Muscle of arm (tissue), 12 donors: ENCODE results near the gene MAZ. TPM values are rescaled to one million over a fixed set of nuclear protein-coding genes. Genes with fewer than 3 reads are reported as not detected.
"Not testable (repeated sequence)": the region's sequence is repeated elsewhere in the genome, so short reads cannot be mapped to it uniquely, and the experiment has no call there.

Experiments used
- DNase-seq: peaks from one replicate; pipeline ENCODE4 v3.0.0-alpha.2; 2013
- polyA plus RNA-seq, 12 donors: library from polyadenylated mRNA; unstranded; fragments of 120-200 nt; gene quantifications; one replicate each; pipeline ENCODE4 v1.2.1, GENCODE V29; 2013; ENCODE audit not compliant: insufficient read length in 12 of 12

Gene MAZ
- polyA plus RNA-seq, 12 donors: 185 to 364 (median 230) TPM; not detected in 1

GRCh38 chr16:29818082-29818481 is 11.8 kb downstream of the MAZ start:
- DNase-seq: no peak

- no peak for DNase-seq
Measured at GRCh38 chr16:29819506-29819905, 13.2 kb downstream of the MAZ start.

- DNase-seq: no peak
Measured at GRCh38 chr16:29820271-29820701, 14.0 kb downstream of the MAZ start, which contains the start of gene MVP. TSS of gene MVP (plus strand) at chr16:29820462. CDS start at chr16:29830550, 10,088 bp downstream.

- no peak for DNase-seq
Measured at GRCh38 chr16:29820730-29821642, 14.7 kb downstream of the MAZ start.

GRCh38 chr16:29821643-29822115 is 15.3 kb downstream of the MAZ start:
- no peak for DNase-seq

- no peak for DNase-seq
Measured at GRCh38 chr16:29824589-29825144, 18.3 kb downstream of the MAZ start.

- DNase-seq: no peak
Measured at GRCh38 chr16:29825145-29826044, 19.1 kb downstream of the MAZ start.

- DNase-seq: no peak
Measured at GRCh38 chr16:29826342-29826695, 20.0 kb downstream of the MAZ start.

- DNase-seq: no peak
Measured at GRCh38 chr16:29830774-29831173, 24.4 kb downstream of the MAZ start.

- no peak for DNase-seq
Measured at GRCh38 chr16:29831490-29831889, 25.2 kb downstream of the MAZ start.

GRCh38 chr16:29833219-29833618 is 26.9 kb downstream of the MAZ start:
- not testable (repeated sequence) for DNase-seq

- DNase-seq: no peak
Measured at GRCh38 chr16:29834079-29834478, 27.8 kb downstream of the MAZ start.

- DNase-seq: no peak
Measured at GRCh38 chr16:29835926-29836325, 29.6 kb downstream of the MAZ start.

GRCh38 chr16:29836623-29837022 is 30.3 kb downstream of the MAZ start:
- no peak for DNase-seq

- DNase-seq: no peak
Measured at GRCh38 chr16:29837841-29838240, 31.5 kb downstream of the MAZ start.

GRCh38 chr16:29839822-29840221 is 33.5 kb downstream of the MAZ start:
- no peak for DNase-seq

GRCh38 chr16:29840240-29840639 is 33.9 kb downstream of the MAZ start:
- no peak for DNase-seq

- DNase-seq: no peak
Measured at GRCh38 chr16:29841631-29842030, 35.3 kb downstream of the MAZ start.

GRCh38 chr16:29842732-29843346 is 36.5 kb downstream of the MAZ start:
- DNase-seq: no peak

GRCh38 chr16:29843931-29844330 is 37.6 kb downstream of the MAZ start:
- DNase-seq: no peak

GRCh38 chr16:29844575-29845331 is 38.4 kb downstream of the MAZ start:
- no peak for DNase-seq
